H9 (cell line): ENCODE data around the gene SMPX. TPM values are rescaled to one million over a fixed set of nuclear protein-coding genes. Genes with fewer than 3 reads are reported as not detected.

Experiments used
- DNase-seq: peaks from one replicate; pipeline ENCODE4 v3.0.0-alpha.2; 2017
- H2AFZ ChIP-seq: one replicate; pipeline ENCODE4 v1.6.1; 2013; ENCODE audit warnings: mild to moderate bottlenecking, low read length, control low read depth, moderate library complexity
- H2AK5ac ChIP-seq: 2 replicates; pipeline ENCODE4 v1.6.1; 2013; ENCODE audit warnings: low read length, control low read depth, mixed read lengths; ENCODE audit not compliant: insufficient read length
- H2BK120ac ChIP-seq: one replicate; pipeline ENCODE4 v1.6.1; 2013; ENCODE audit warnings: low read depth, mild to moderate bottlenecking, low read length, control low read depth, inconsistent platforms; ENCODE audit not compliant: poor library complexity, severe bottlenecking
- H2BK12ac ChIP-seq: 2 replicates; pipeline ENCODE4 v1.6.1; 2013; ENCODE audit warnings: low read length, control low read depth, mixed read lengths, low read depth; ENCODE audit not compliant: insufficient read length
- H2BK15ac ChIP-seq: 2 replicates; pipeline ENCODE4 v1.6.1; 2013; ENCODE audit warnings: low read depth, low read length, control low read depth
- H2BK20ac ChIP-seq: one replicate; pipeline ENCODE4 v1.6.1; 2013; ENCODE audit warnings: low read depth, mild to moderate bottlenecking, low read length, control low read depth, inconsistent platforms; ENCODE audit not compliant: poor library complexity, severe bottlenecking
- H2BK5ac ChIP-seq: 2 replicates; pipeline ENCODE4 v1.6.1; 2013; ENCODE audit warnings: low read length, control low read depth, mixed read lengths; ENCODE audit not compliant: insufficient read length
- H3K14ac ChIP-seq: 2 replicates; pipeline ENCODE4 v1.6.1; 2013; ENCODE audit warnings: low read length, control low read depth; ENCODE audit not compliant: insufficient read depth
- H3K18ac ChIP-seq: 2 replicates; pipeline ENCODE4 v1.6.1; 2013; ENCODE audit warnings: low read depth, mild to moderate bottlenecking, mixed read lengths, low read length, control low read depth; ENCODE audit not compliant: insufficient read length
- H3K23ac ChIP-seq: 2 replicates; pipeline ENCODE4 v1.6.1; 2013; ENCODE audit warnings: low read length, control low read depth, mixed read lengths, low read depth; ENCODE audit not compliant: insufficient read length
- H3K23me2 ChIP-seq: 2 replicates; pipeline ENCODE4 v1.6.1; 2013; ENCODE audit warnings: low read depth, mild to moderate bottlenecking, mixed read lengths, low read length, control low read depth; ENCODE audit not compliant: insufficient read length, poor library complexity, severe bottlenecking
- H3K27ac ChIP-seq: 2 replicates; pipeline ENCODE4 v1.5.1; 2013; ENCODE audit warnings: low read length, control low read depth, mixed read lengths, low read depth; ENCODE audit not compliant: insufficient read length
- H3K27me3 ChIP-seq: 2 replicates; pipeline ENCODE4 v1.6.1; 2013; ENCODE audit warnings: low read length, control low read depth, inconsistent platforms; ENCODE audit not compliant: insufficient read depth
- H3K4ac ChIP-seq: 2 replicates; pipeline ENCODE4 v1.6.1; 2013; ENCODE audit warnings: low read depth, mild to moderate bottlenecking, control low read depth, inconsistent platforms, low read length, moderate library complexity
- H3K4me1 ChIP-seq: 2 replicates; pipeline ENCODE4 v1.6.1; 2013; ENCODE audit warnings: low read length, control low read depth, inconsistent platforms; ENCODE audit not compliant: insufficient read depth
- H3K4me2 ChIP-seq: 2 replicates; pipeline ENCODE4 v1.6.1; 2013; ENCODE audit warnings: low read length, control low read depth, mixed read lengths; ENCODE audit not compliant: insufficient read length, insufficient read depth
- H3K56ac ChIP-seq: 2 replicates; pipeline ENCODE4 v1.6.1; 2013; ENCODE audit warnings: low read depth, mild to moderate bottlenecking, mixed read lengths, low read length, control low read depth; ENCODE audit not compliant: insufficient read length
- H3K79me1 ChIP-seq: 2 replicates; pipeline ENCODE4 v1.6.1; 2013; ENCODE audit warnings: low read depth, mild to moderate bottlenecking, moderate library complexity, low read length, control low read depth, inconsistent platforms; ENCODE audit not compliant: insufficient read depth, poor library complexity, severe bottlenecking
- H3K79me2 ChIP-seq: 2 replicates; pipeline ENCODE4 v1.6.1; 2013; ENCODE audit warnings: low read length, control low read depth, inconsistent platforms; ENCODE audit not compliant: insufficient read depth
- H3K9ac ChIP-seq: 2 replicates; pipeline ENCODE4 v1.6.1; 2013; ENCODE audit warnings: low read length, control low read depth, mixed read lengths; ENCODE audit not compliant: insufficient read length; ENCODE audit errors: extremely low read depth
- H3K9me3 ChIP-seq: one replicate; pipeline ENCODE4 v1.6.1; 2013; ENCODE audit warnings: low read depth, low read length, inconsistent platforms; ENCODE audit not compliant: control insufficient read depth
- H3T11ph ChIP-seq: one replicate; pipeline ENCODE4 v1.6.1; 2013; ENCODE audit warnings: mild to moderate bottlenecking, low read length, control low read depth, inconsistent platforms
- H4K20me1 ChIP-seq: one replicate; pipeline ENCODE4 v1.6.1; 2013; ENCODE audit not compliant: control insufficient read depth, insufficient read length, insufficient read depth
- H4K5ac ChIP-seq: 2 replicates; pipeline ENCODE4 v1.6.1; 2013; ENCODE audit warnings: low read depth, mild to moderate bottlenecking, mixed read lengths, low read length, control low read depth; ENCODE audit not compliant: insufficient read length
- H4K8ac ChIP-seq: replicated peaks from 2 replicates; pipeline ENCODE4 v1.6.1; 2013; ENCODE audit warnings: low read length, control low read depth, mixed read lengths, low read depth; ENCODE audit not compliant: insufficient read length
- H4K91ac ChIP-seq: 2 replicates; pipeline ENCODE4 v1.6.1; 2013; ENCODE audit warnings: low read depth, mild to moderate bottlenecking, moderate library complexity, mixed read lengths, low read length, control low read depth; ENCODE audit not compliant: insufficient read length
- H3K27ac Mint-ChIP-seq, 3 experiments: 2 replicates in 2 of 3; 3 replicates in 1 of 3; pipeline ENCODE4 v1.8.0; 2020 to 2021; ENCODE audit warnings: mixed read lengths in 3 of 3, mild to moderate bottlenecking in 1 of 3, moderate library complexity in 1 of 3
- H3K27me3 Mint-ChIP-seq: 2 replicates; pipeline ENCODE4 v1.8.0; 2021; ENCODE audit warnings: low read depth, mild to moderate bottlenecking, moderate library complexity, mixed read lengths
- H3K36me3 Mint-ChIP-seq, 3 experiments: 2 replicates in 2 of 3; 3 replicates in 1 of 3; pipeline ENCODE4 v1.8.0; 2020 to 2021; ENCODE audit warnings: low read depth in 3 of 3, mixed read lengths in 3 of 3; ENCODE audit not compliant: insufficient read depth in 1 of 3
- H3K4me1 Mint-ChIP-seq, 2 experiments: 2 replicates each; pipeline ENCODE4 v1.8.0; 2020; ENCODE audit warnings: mixed read lengths in 2 of 2
- H3K4me3 Mint-ChIP-seq, 2 experiments: 2 replicates in 1 of 2; 3 replicates in 1 of 2; pipeline ENCODE4 v1.8.0; 2020 to 2021; ENCODE audit warnings: mild to moderate bottlenecking in 2 of 2, mixed read lengths in 2 of 2, moderate library complexity in 1 of 2
- H3K9me3 Mint-ChIP-seq, 2 experiments: 2 replicates in 1 of 2; 3 replicates in 1 of 2; pipeline ENCODE4 v1.8.0; 2020; ENCODE audit warnings: mild to moderate bottlenecking in 2 of 2, mixed read lengths in 2 of 2, moderate library complexity in 1 of 2
- CTCF ChIP-seq: fragments of 200-600 bp; sonication (generic); conservative IDR thresholded peaks from 3 replicates; pipeline ENCODE4 v1.8.0; 2021; ENCODE audit warnings: antibody characterized with exemption, mild to moderate bottlenecking
- total RNA-seq: library from RNA; stranded (reverse); gene quantifications from 2 replicates; pipeline ENCODE4 v1.2.1, GENCODE V29; 2021

Gene SMPX
- total RNA-seq, 1 experiment from 2014 or later = not detected

DNA sequence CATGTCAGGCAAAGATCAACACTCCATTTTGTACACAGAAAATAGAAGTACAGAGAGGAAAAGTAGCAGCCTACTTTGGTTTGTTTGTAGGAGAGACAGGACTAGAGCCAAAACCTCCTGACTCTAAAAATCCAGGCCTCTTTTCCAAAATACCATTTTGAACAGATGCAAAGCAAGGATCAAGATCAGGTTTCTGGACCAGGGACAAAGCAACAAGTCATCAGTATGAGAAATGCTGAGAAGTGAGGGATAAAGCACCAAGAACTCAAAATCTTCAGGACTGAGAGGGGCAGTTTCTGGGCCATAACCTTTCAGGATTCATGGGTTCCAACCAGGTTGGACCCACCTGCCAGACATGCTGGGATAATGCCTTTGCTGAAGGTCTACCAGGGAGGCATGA lies 44.9 kb upstream of the SMPX start:
- Histone ChIP-seq H2AK5ac (no peak overlapping the region), H3K23me2 (no peaks in the 10 kb centered on the region), H3K79me2 (no peaks in the 10 kb centered on the region), H3K4me2 (no peak overlapping the region), H3K18ac (no peak overlapping the region), H3K4ac (no peak overlapping the region), H2BK5ac (no peak overlapping the region), H4K91ac (no peak overlapping the region), H4K8ac (no peak overlapping the region), H3K27me3 (no peaks in the 10 kb centered on the region), H2AFZ (no peak overlapping the region), H4K20me1 (no peaks in the 10 kb centered on the region), H2BK120ac (no peak overlapping the region), H3K14ac (no peak overlapping the region), H3K56ac (no peak overlapping the region), H2BK15ac (no peak overlapping the region), H3K9me3 (no peaks in the 10 kb centered on the region), H3K9ac (no peak overlapping the region), H3T11ph (no peak overlapping the region), H3K23ac (no peak overlapping the region), H3K4me1 (no peaks in the 10 kb centered on the region), H3K27ac (no peak overlapping the region), H3K79me1 (no peaks in the 10 kb centered on the region), H2BK20ac (no peak overlapping the region), H4K5ac (no peak overlapping the region), H2BK12ac (no peak overlapping the region)
- Mint-ChIP-seq H3K27ac (no peak overlapping the region), H3K9me3 (peaks cover 0 to 28% of the 10 kb centered on the region in 2 experiments; a peak in 3 of 5 replicates), H3K36me3 (no peaks in the 10 kb centered on the region), H3K4me1 (peaks cover 7 to 10% of the 10 kb centered on the region in 2 experiments; a peak in 3 of 4 replicates), H3K27me3 (no peaks in the 10 kb centered on the region), H3K4me3 (no peak overlapping the region)
- TF ChIP-seq CTCF = no peak
- DNase-seq = no peak
